GM18909 (cell line): ENCODE results near the gene AK8.

Experiments used
- ATAC-seq: cut with Tn5 transposase; IDR thresholded peaks from one replicate; pipeline ENCODE4 v1.9.1; 2021; ENCODE audit warnings: mild to moderate bottlenecking; ENCODE audit not compliant: unreplicated experiment, poor library complexity

The AK8 gene

DNA sequence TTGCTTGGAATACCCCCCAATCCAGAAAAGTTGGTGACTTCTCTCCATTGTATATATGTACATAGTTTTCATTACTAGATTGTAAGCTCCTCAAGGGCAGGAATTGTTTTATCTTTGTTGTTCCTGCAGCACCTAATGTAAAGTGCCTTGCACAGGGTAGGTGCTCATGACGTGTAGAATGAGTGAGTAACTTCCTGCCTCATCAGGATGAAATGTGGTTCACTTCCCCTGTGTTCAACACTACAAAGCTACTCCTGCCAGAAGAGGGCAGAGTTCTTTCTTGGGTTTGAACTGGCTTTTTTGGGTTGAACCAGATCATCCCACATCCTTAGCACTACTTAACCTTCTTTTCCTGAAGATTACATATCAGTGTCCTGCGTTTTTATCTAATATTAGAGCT, 183.9 kb downstream of the AK8 start:
- no peak for ATAC-seq

- no peak for ATAC-seq
Measured at GRCh38 chr9:132690696-132691095, 187.4 kb downstream of the AK8 start.

GRCh38 chr9:132683873-132684272, 194.2 kb downstream of the AK8 start:
- no peak for ATAC-seq

DNA sequence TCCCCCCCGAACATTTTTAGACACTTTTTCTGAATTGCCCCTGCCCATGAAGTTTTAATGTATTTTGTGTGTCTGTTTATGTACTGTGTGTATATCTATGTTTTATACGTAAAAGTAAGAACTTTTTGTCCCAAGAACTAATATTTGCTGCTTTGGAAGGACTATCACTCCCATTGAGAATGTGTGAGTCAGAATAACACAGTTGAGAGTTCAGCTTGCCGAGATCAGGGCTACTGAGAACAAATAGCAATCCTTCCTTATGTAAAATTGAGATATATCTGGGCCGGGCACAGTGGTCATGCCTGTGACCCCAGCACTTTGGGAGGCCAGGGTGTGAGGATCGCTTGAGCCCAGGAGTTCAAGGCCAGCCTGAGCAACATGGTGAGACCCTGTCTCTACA, 196.5 kb downstream of the AK8 start:
- ATAC-seq: no peak

DNA sequence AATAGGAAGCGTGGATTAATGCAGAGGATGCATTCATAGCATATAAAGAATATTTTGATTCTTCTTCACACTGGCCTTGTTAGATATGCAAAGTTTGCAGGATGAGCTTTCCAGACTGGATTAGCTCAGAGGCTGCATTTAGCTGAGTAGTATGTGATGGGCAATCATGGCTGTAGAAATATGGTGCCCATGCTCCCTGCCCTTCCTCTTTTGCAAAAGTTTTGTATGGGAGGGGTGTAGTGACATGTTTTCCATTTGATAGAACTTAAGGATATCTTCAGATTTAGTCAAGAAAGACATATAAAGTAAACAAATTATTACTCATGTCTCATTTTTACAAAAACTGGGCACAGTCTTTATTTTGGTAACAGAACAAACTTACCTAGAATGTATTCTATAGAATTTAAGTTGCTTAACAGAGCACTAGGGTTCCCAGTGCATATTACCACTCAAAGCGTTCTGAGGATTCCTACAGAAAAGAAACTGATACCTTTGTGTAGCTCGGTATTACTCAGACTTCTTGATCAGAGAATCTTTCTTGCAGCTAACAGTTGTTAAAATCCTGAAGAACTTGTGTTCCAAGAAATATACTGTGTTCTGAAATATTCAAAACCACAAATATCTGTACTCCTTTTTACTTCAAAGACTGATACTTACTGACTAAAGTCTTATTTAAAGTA, 198.0 kb downstream of the AK8 start:
- no peak for ATAC-seq

- no peak for ATAC-seq
Measured at GRCh38 chr9:132677976-132678375, 200.1 kb downstream of the AK8 start.
